Measurements from ENCODE around the gene KDM4B. TPM values are rescaled to one million over a fixed set of nuclear protein-coding genes. Genes with fewer than 3 reads are reported as not detected.

KDM4B gene
- total and polyA plus RNA-seq, 10 of the 15 experiments (the other 5 are each of a cell fraction or from before 2014, with no cell fraction given) = 0.47 to 49.6 (median 16.2) TPM

- TF ChIP-seq, protein P1, sequence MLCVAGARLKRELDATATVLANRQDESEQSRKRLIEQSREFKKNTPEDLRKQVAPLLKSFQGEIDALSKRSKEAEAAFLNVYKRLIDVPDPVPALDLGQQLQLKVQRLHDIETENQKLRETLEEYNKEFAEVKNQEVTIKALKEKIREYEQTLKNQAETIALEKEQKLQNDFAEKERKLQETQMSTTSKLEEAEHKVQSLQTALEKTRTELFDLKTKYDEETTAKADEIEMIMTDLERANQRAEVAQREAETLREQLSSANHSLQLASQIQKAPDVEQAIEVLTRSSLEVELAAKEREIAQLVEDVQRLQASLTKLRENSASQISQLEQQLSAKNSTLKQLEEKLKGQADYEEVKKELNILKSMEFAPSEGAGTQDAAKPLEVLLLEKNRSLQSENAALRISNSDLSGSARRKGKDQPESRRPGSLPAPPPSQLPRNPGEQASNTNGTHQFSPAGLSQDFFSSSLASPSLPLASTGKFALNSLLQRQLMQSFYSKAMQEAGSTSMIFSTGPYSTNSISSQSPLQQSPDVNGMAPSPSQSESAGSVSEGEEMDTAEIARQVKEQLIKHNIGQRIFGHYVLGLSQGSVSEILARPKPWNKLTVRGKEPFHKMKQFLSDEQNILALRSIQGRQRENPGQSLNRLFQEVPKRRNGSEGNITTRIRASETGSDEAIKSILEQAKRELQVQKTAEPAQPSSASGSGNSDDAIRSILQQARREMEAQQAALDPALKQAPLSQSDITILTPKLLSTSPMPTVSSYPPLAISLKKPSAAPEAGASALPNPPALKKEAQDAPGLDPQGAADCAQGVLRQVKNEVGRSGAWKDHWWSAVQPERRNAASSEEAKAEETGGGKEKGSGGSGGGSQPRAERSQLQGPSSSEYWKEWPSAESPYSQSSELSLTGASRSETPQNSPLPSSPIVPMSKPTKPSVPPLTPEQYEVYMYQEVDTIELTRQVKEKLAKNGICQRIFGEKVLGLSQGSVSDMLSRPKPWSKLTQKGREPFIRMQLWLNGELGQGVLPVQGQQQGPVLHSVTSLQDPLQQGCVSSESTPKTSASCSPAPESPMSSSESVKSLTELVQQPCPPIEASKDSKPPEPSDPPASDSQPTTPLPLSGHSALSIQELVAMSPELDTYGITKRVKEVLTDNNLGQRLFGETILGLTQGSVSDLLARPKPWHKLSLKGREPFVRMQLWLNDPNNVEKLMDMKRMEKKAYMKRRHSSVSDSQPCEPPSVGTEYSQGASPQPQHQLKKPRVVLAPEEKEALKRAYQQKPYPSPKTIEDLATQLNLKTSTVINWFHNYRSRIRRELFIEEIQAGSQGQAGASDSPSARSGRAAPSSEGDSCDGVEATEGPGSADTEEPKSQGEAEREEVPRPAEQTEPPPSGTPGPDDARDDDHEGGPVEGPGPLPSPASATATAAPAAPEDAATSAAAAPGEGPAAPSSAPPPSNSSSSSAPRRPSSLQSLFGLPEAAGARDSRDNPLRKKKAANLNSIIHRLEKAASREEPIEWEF (IDR thresholded peaks at IDR 0.05; ENCODE audit: insufficient replicate concordance, low read depth, low read length) = no peak
- TF ChIP-seq EGR1 (IDR thresholded peaks at IDR 0.05; ENCODE audit: borderline replicate concordance in 1 of 2, low read depth in 2 of 2, low read length in 2 of 2) (no peak), NR2C1 (IDR thresholded peaks at IDR 0.05) (no peak), SMC3 (IDR thresholded peaks at IDR 0.05; ENCODE audit: borderline replicate concordance, low read length) (no peak), DPF2 (IDR thresholded peaks at IDR 0.05) (0 out of 2 replicates have a peak, but pooled peaks have one; percentile 32), KDM1A (IDR thresholded peaks at IDR 0.05; ENCODE audit: borderline replicate concordance) (no peak), PKNOX1 (IDR thresholded peaks at IDR 0.05) (no peak), MEF2B (IDR thresholded peaks at IDR 0.05; ENCODE audit: partially characterized antibody, poor library complexity, severe bottlenecking) (no peak), IRF3 (IDR thresholded peaks at IDR 0.05) (no peak), EED (IDR thresholded peaks at IDR 0.05; ENCODE audit: low read depth) (no peak), RUNX3 (IDR thresholded peaks at IDR 0.05; ENCODE audit: low read length) (peak; percentile 7; the same call in 1 of the 2 replicates), WRNIP1 (IDR thresholded peaks at IDR 0.05; ENCODE audit: borderline replicate concordance, low read depth, low read length) (no peak)
- TF ChIP-seq, protein P2, sequence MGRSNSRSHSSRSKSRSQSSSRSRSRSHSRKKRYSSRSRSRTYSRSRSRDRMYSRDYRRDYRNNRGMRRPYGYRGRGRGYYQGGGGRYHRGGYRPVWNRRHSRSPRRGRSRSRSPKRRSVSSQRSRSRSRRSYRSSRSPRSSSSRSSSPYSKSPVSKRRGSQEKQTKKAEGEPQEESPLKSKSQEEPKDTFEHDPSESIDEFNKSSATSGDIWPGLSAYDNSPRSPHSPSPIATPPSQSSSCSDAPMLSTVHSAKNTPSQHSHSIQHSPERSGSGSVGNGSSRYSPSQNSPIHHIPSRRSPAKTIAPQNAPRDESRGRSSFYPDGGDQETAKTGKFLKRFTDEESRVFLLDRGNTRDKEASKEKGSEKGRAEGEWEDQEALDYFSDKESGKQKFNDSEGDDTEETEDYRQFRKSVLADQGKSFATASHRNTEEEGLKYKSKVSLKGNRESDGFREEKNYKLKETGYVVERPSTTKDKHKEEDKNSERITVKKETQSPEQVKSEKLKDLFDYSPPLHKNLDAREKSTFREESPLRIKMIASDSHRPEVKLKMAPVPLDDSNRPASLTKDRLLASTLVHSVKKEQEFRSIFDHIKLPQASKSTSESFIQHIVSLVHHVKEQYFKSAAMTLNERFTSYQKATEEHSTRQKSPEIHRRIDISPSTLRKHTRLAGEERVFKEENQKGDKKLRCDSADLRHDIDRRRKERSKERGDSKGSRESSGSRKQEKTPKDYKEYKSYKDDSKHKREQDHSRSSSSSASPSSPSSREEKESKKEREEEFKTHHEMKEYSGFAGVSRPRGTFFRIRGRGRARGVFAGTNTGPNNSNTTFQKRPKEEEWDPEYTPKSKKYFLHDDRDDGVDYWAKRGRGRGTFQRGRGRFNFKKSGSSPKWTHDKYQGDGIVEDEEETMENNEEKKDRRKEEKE (IDR thresholded peaks at IDR 0.05) = no peak
Measured at GRCh38 chr19:4933528-4933927, 35.4 kb upstream of the KDM4B start (continued).

Measured in GM12878 (cell line).